SIG-M5 treated with dmso at 0.1 percent for 504 hours (cell line): ENCODE data around the gene DNAL1.
"Not testable (repeated sequence)": the region's sequence is repeated elsewhere in the genome, so short reads cannot be mapped to it uniquely, and the experiment has no call there.

Source experiments
- DNase-seq: peaks from one replicate; lab custom pipeline; 2025; ENCODE audit not compliant: unreplicated experiment; lab: John Stamatoyannopoulos, UW

Gene DNAL1

GRCh38 chr14:73637830-73638229 lies 7.0 kb upstream of the DNAL1 start:
- no peak for DNase-seq

- DNase-seq: no peak
Observed at GRCh38 chr14:73640796-73641365, 3.9 kb upstream of the DNAL1 start.

GRCh38 chr14:73645248-73645610 lies 443 bp downstream of the DNAL1 start:
- DNase-seq: no peak

- DNase-seq: no peak
Observed at GRCh38 chr14:73651005-73651404, 6.2 kb downstream of the DNAL1 start.

- DNase-seq: no peak
Observed at GRCh38 chr14:73655851-73656250, 11.1 kb downstream of the DNAL1 start.

- not testable (repeated sequence) for DNase-seq
Observed at GRCh38 chr14:73659202-73659601, 14.4 kb downstream of the DNAL1 start.

- DNase-seq: no peak
Observed at GRCh38 chr14:73660511-73660910, 15.7 kb downstream of the DNAL1 start.

GRCh38 chr14:73661872-73662271 lies 17.1 kb downstream of the DNAL1 start:
- DNase-seq: no peak

GRCh38 chr14:73662487-73662943 lies 17.7 kb downstream of the DNAL1 start:
- DNase-seq: peak; percentile 64

- DNase-seq: no peak
Observed at GRCh38 chr14:73663548-73664212, 18.9 kb downstream of the DNAL1 start.

GRCh38 chr14:73665130-73665529 lies 20.3 kb downstream of the DNAL1 start:
- no peak for DNase-seq

GRCh38 chr14:73666583-73666982 lies 21.8 kb downstream of the DNAL1 start:
- no peak for DNase-seq

GRCh38 chr14:73667854-73668253 lies 23.1 kb downstream of the DNAL1 start:
- no peak for DNase-seq

GRCh38 chr14:73674986-73675385 lies 30.2 kb downstream of the DNAL1 start:
- peak; percentile 8 for DNase-seq

- DNase-seq: no peak
Observed at GRCh38 chr14:73678698-73679097, 33.9 kb downstream of the DNAL1 start.

- no peak for DNase-seq
Observed at GRCh38 chr14:73680821-73681220, 36.0 kb downstream of the DNAL1 start.

GRCh38 chr14:73684627-73685026 lies 39.8 kb downstream of the DNAL1 start:
- DNase-seq: no peak

GRCh38 chr14:73685328-73685727 lies 40.5 kb downstream of the DNAL1 start:
- no peak for DNase-seq

- no peak for DNase-seq
Observed at GRCh38 chr14:73686901-73687300, 42.1 kb downstream of the DNAL1 start.

GRCh38 chr14:73694083-73694482 lies 49.3 kb downstream of the DNAL1 start:
- no peak for DNase-seq

- DNase-seq: no peak
Observed at GRCh38 chr14:73695082-73695481, 50.3 kb downstream of the DNAL1 start.

- DNase-seq: no peak
Observed at GRCh38 chr14:73695997-73696396, 51.2 kb downstream of the DNAL1 start.
